ENCODE results near the gene FYB1. TPM values are rescaled to one million over a fixed set of nuclear protein-coding genes. Genes with fewer than 3 reads are reported as not detected.

FYB1 gene
- total and polyA plus RNA-seq, 2 of the 8 experiments (the other 6 are each of a cell fraction or from before 2014, with no cell fraction given) = not detected

DNA sequence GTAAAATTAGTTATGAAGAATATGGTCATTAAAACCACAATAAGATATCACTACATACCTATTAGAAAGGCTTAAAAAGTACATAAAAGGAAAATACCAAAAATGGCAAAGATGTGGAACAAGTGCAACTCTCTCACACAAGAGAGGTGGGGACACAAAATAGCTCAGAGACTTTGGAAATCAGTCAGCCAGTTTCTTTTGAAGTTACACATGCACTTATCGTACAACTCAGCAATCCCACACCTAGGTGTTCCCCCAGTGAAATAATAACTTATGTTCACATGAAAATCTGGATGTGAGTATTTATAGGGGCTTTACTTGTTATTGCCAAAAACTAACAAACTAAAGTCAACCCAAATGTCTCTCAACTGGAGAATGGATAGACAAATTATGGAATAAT is 135.4 kb downstream of the FYB1 start:
- Histone ChIP-seq H3K23me2 (ENCODE audit: low read depth, low read length) (no peaks in the 10 kb centered on the region), H3K79me1 (ENCODE audit: low read depth, low read length) (no peaks in the 10 kb centered on the region), H3K4me2 (ENCODE audit: insufficient read depth in 1 of 2, low read depth in 2 of 2, low read length in 2 of 2) (no peak overlapping the region), H3K79me2 (ENCODE audit: control insufficient read depth in 1 of 2, insufficient read depth in 2 of 2, low read length in 2 of 2) (no peaks in the 10 kb centered on the region), H3K4me1 (replicated peaks in 1 of 4; ENCODE audit: control insufficient read depth in 3 of 4, insufficient read depth in 4 of 4, low read length in 3 of 4) (no peaks in the 10 kb centered on the region), H3K23ac (ENCODE audit: insufficient read length) (no peak overlapping the region), H3K56ac (replicated peaks; ENCODE audit: insufficient read length, low read depth, low read length) (no peak overlapping the region), H4K5ac (ENCODE audit: insufficient read length, low read depth, low read length) (no peak overlapping the region), H2BK20ac (ENCODE audit: low read length) (no peak overlapping the region), H4K20me1 (replicated peaks in 1 of 2; ENCODE audit: control insufficient read depth in 1 of 2, insufficient read depth in 2 of 2, low read length in 2 of 2) (no peaks in the 10 kb centered on the region), H3K4me3 (ENCODE audit: extremely low read depth in 1 of 4, insufficient read depth in 2 of 4, low read depth in 3 of 4, low read length in 4 of 4) (no peak overlapping the region), H3K4ac (replicated peaks; ENCODE audit: insufficient read length, low read depth, low read length) (no peak overlapping the region), H2BK12ac (ENCODE audit: low read depth, low read length) (no peak overlapping the region), H3K18ac (ENCODE audit: extremely low read depth, low read length) (no peak overlapping the region), H2AFZ (ENCODE audit: low read length) (no peak overlapping the region), H3K9me3 (ENCODE audit: insufficient read depth in 2 of 2, low read depth in 1 of 2, low read length in 1 of 2) (no peaks in the 10 kb centered on the region; a peak in 1 of 4 replicates), H3K9ac (replicated peaks in 1 of 4; ENCODE audit: extremely low read depth in 1 of 4, low read depth in 3 of 4, low read length in 3 of 4) (no peak overlapping the region), H3K27ac (ENCODE audit: low read depth, low read length) (no peak overlapping the region), H3K27me3 (replicated peaks in 1 of 4; ENCODE audit: control insufficient read depth in 3 of 4, extremely low read depth in 1 of 4, insufficient read depth in 3 of 4, low read length in 3 of 4) (no peaks in the 10 kb centered on the region), H2BK15ac (ENCODE audit: low read length) (no peak overlapping the region), H3K36me3 (ENCODE audit: control insufficient read depth in 2 of 4, insufficient read depth in 4 of 4, low read length in 3 of 4) (no peaks in the 10 kb centered on the region), H2BK120ac (replicated peaks; ENCODE audit: low read depth, low read length) (no peak overlapping the region), H3K14ac (ENCODE audit: insufficient read length) (no peak overlapping the region), H4K8ac (ENCODE audit: extremely low read depth, insufficient read depth, low read length) (no peak overlapping the region), H2BK5ac (ENCODE audit: low read depth, low read length) (no peak overlapping the region), H4K91ac (replicated peaks; ENCODE audit: insufficient read length, low read length) (no peak overlapping the region), H2AK5ac (ENCODE audit: low read depth, low read length) (no peak overlapping the region)
- ChIA-PET POLR2A (ENCODE audit: partially characterized antibody) (no interaction called here), CTCF (ENCODE audit: partially characterized antibody) (no interaction called here)
- FAIRE-seq (no peak), DNase-seq (ENCODE audit: low read depth in 1 of 2, low spot score in 2 of 2) (no peak)
- WGBS, 2 experiments (ENCODE audit: extremely low coverage in 1 of 2, insufficient coverage in 1 of 2, insufficient read length in 1 of 2, insufficient replicate concordance in 2 of 2, low coverage in 1 of 2, low lambda C conversion rate in 2 of 2, missing lambda C conversion rate in 1 of 2) = 88% methylated on average over 1 of the region's 1 CpG; no CpG with 5 or more reads in 1 of the 2 experiments
- TF ChIP-seq HDAC6 (IDR thresholded peaks at IDR 0.05; ENCODE audit: low read depth, low read length) (no peak), RXRA (IDR thresholded peaks at IDR 0.05; ENCODE audit: insufficient read depth, low read depth, low read length) (no peak), CREB1 (IDR thresholded peaks at IDR 0.05) (no peak), YY1 (IDR thresholded peaks at IDR 0.05; ENCODE audit: low read depth, low read length) (no peak), BCL11A (IDR thresholded peaks at IDR 0.05; ENCODE audit: low read depth in 2 of 2, low read length in 2 of 2) (no peak), TCF12 (IDR thresholded peaks at IDR 0.05; ENCODE audit: low read depth, low read length) (no peak), ASH2L (IDR thresholded peaks at IDR 0.05; ENCODE audit: low read length) (no peak), GTF2F1 (IDR thresholded peaks at IDR 0.05; ENCODE audit: borderline replicate concordance, low read depth, low read length) (no peak), POLR2A (IDR thresholded peaks at IDR 0.05; ENCODE audit: control extremely low read depth in 1 of 2, low read depth in 2 of 2, low read length in 2 of 2) (no peak)

Data from H1 (cell line).